Spleen (tissue), 11 donors: ENCODE measurements around the gene APH1A. TPM values are rescaled to one million over a fixed set of nuclear protein-coding genes. Genes with fewer than 3 reads are reported as not detected.

ENCODE experiments used
- DNase-seq: peaks from one replicate; pipeline ENCODE4 v3.0.0-alpha.2; 2020
- H3K27ac ChIP-seq, 8 donors: fragments of 200-600 bp; sonication (generic) in 7 of 8; 1 replicate in 4 of 8; 2 replicates in 4 of 8; pipeline versions ENCODE4 v1.5.0 to v1.8.0; 2016 to 2021; ENCODE audit warnings: inconsistent platforms in 4 of 8, mild to moderate bottlenecking in 4 of 8, moderate library complexity in 1 of 8
- H3K27me3 ChIP-seq, 7 donors: fragments of 200-600 bp; sonication (generic) in 6 of 7; replicated peaks in 1 of 7; 1 replicate in 4 of 7; 2 replicates in 3 of 7; pipeline versions ENCODE4 v1.5.0 to v1.8.0; 2016 to 2021; ENCODE audit warnings: inconsistent platforms in 3 of 7, mild to moderate bottlenecking in 1 of 7
- H3K36me3 ChIP-seq, 6 donors: fragments of 200-600 bp; sonication (generic) in 5 of 6; 1 replicate in 4 of 6; 2 replicates in 2 of 6; pipeline versions ENCODE4 v1.5.0 to v1.8.0; 2016 to 2021; ENCODE audit warnings: inconsistent platforms in 2 of 6
- H3K4me1 ChIP-seq, 6 donors: fragments of 200-600 bp; sonication (generic) in 5 of 6; 1 replicate in 3 of 6; 2 replicates in 3 of 6; pipeline versions ENCODE4 v1.5.0 to v1.8.0; 2016 to 2021; ENCODE audit warnings: inconsistent platforms in 3 of 6
- H3K4me3 ChIP-seq, 8 donors: fragments of 200-600 bp; sonication (generic) in 7 of 8; 1 replicate in 4 of 8; 2 replicates in 4 of 8; pipeline versions ENCODE4 v1.5.0 to v1.8.0; 2016 to 2021; ENCODE audit warnings: inconsistent platforms in 4 of 8, mild to moderate bottlenecking in 4 of 8, moderate library complexity in 2 of 8
- H3K9me3 ChIP-seq, 8 donors: fragments of 200-600 bp; sonication (generic) in 7 of 8; 1 replicate in 4 of 8; 2 replicates in 4 of 8; pipeline versions ENCODE4 v1.5.0 to v1.8.0; 2016 to 2021; ENCODE audit warnings: inconsistent platforms in 4 of 8
- POLR2A ChIP-seq, 3 donors: fragments of 450-650 bp; IDR thresholded peaks; one replicate each; pipeline ENCODE4 v1.5.1; 2017; ENCODE audit warnings: antibody characterized with exemption in 3 of 3, mild to moderate bottlenecking in 1 of 3
- POLR2AphosphoS5 ChIP-seq, 3 donors: sonication (generic); formaldehyde crosslinking; IDR thresholded peaks; one replicate each; pipeline ENCODE4 v1.5.1; 2017; ENCODE audit warnings: antibody characterized with exemption in 3 of 3
- WGBS, 5 donors: extraction: QIAGEN DNeasy Blood & Tissue Kit in 3 of 5; methylation state at CpG; one replicate each; pipeline versions ENCODE4 v1.1.5 to v1.1.7; 2013 to 2018; 5-methylcytosine and 5-hydroxymethylcytosine counted together
- intact Hi-C: fragments of 100-400 bp; cut with DNase I; formaldehyde crosslinking; loops from one replicate; pipeline ENCODE4 v1.15.0; 2023; ENCODE audit warnings: low total_unique reads
- polyA plus RNA-seq, 3 donors: library from polyadenylated mRNA; stranded (reverse); fragments of 200-250 nt; gene quantifications; one replicate each; pipeline ENCODE4 v1.2.1, GENCODE V29; 2013
- total RNA-seq, 7 donors: library from RNA; depleted of rRNA in 3 of 7; stranded (reverse); fragments of >200 nt in 3 of 7; fragmentation: NEBNext Ultra II Directional in 4 of 7; extraction: Animal tissue kit (Norgen Biotek cat#: 25700) in 4 of 7; gene quantifications; one replicate each; pipeline versions ENCODE4 v1.1.0 to v1.2.1, GENCODE V29; 2016 to 2021
- TF ChIP-seq, protein P1 (sequence below), 11 experiments: fragments of 200-600 bp in 7 of 11; fragments of 450-650 bp in 4 of 11; sonication (generic) in 4 of 11; IDR thresholded peaks in 8 of 11; conservative IDR thresholded peaks in 3 of 11; 1 replicate in 7 of 11; 2 replicates in 4 of 11; pipeline versions ENCODE4 v1.4.0 to v1.8.0; 2016 to 2021; ENCODE audit warnings: antibody characterized with exemption in 11 of 11, inconsistent platforms in 4 of 11, mild to moderate bottlenecking in 1 of 11
- donor health status: healthy with polysubstance abuse.
- donor health status: DM: no; HTN: no; CAD: no; lungs with moderate emphysema.
- donor health status: DM: no; HTN: no; CAD: no.
- donor health status: Bipolar disorder and iron deficiency.
- donor health status: healthy.
- donor health status: DM: no; HTN: no; CAD: no.
- donor health status: DM: yes; HTN: yes; CAD: no.

APH1A gene
- total and polyA plus RNA-seq, 10 donors = 72.0 to 186 (median 134) TPM

DNA sequence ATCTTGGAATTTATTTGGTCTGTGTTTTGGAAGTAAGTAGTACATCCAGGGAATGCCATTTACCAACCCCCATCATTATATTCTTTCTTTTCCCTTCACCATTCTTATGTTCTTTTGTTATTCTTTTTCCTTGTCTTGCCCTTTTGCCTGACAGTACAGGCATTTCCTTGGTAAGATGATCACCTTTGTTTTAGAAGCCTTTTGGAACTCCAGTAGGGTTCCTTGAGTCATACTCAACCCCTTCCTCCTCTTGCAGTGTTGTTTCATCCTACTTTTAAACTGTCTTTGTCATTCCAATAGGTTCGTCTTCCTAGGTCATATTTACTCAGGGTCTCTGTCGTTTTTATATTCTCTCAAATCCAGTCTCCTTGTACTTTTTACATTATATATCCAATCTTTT is 34.1 kb upstream of the APH1A start:
- Histone ChIP-seq H3K4me1 (no peaks in the 10 kb centered on the region), H3K9me3 (no peaks in the 10 kb centered on the region), H3K36me3 (peaks cover 0 to 100% (median 51%) of the 10 kb centered on the region in 6 donors), H3K27ac (no peak overlapping the region), H3K4me3 (no peak overlapping the region), H3K27me3 (no peaks in the 10 kb centered on the region)
- DNase-seq = no peak
- 76 to 95% (median 90%) methylated on average over 2 of the region's 2 CpGs for WGBS, 5 donors
- TF ChIP-seq POLR2AphosphoS5 (IDR thresholded peaks at IDR 0.05) = no peak
- TF ChIP-seq POLR2A (IDR thresholded peaks at IDR 0.05) = no peak
- TF ChIP-seq, protein P1, sequence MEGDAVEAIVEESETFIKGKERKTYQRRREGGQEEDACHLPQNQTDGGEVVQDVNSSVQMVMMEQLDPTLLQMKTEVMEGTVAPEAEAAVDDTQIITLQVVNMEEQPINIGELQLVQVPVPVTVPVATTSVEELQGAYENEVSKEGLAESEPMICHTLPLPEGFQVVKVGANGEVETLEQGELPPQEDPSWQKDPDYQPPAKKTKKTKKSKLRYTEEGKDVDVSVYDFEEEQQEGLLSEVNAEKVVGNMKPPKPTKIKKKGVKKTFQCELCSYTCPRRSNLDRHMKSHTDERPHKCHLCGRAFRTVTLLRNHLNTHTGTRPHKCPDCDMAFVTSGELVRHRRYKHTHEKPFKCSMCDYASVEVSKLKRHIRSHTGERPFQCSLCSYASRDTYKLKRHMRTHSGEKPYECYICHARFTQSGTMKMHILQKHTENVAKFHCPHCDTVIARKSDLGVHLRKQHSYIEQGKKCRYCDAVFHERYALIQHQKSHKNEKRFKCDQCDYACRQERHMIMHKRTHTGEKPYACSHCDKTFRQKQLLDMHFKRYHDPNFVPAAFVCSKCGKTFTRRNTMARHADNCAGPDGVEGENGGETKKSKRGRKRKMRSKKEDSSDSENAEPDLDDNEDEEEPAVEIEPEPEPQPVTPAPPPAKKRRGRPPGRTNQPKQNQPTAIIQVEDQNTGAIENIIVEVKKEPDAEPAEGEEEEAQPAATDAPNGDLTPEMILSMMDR (IDR thresholded peaks at IDR 0.05 in 8 of 11, conservative IDR thresholded peaks at IDR 0.05 in 3 of 11) = no peak
- intact Hi-C loops = no loop called here

DNA sequence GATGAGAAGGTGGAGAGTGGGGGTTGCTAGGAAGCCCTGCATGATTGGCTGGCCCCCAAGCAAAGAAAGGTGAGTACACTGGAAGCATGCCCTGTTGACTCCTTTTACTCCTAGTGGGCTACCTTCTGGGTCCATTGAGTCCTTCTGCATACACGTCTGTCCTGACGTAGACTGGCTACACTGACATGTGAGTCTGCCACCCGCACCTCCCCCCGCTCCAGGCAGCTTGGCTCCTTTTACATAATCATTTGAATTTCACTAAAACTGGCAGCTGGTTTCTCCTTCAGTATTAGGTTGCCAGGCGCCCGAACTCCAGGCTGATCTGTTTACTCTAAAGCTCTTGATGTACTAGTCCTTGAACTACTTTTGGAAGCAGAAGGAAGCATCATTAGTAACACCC is 33.5 kb upstream of the APH1A start:
- Histone ChIP-seq H3K27ac (no peak overlapping the region), H3K4me1 (no peaks in the 10 kb centered on the region), H3K9me3 (no peaks in the 10 kb centered on the region), H3K36me3 (peaks cover 0 to 100% (median 51%) of the 10 kb centered on the region in 6 donors), H3K27me3 (no peaks in the 10 kb centered on the region), H3K4me3 (no peak overlapping the region)
- no peak for DNase-seq
- no peak for TF ChIP-seq POLR2A (IDR thresholded peaks at IDR 0.05)
- TF ChIP-seq POLR2AphosphoS5 (IDR thresholded peaks at IDR 0.05) = no peak
- TF ChIP-seq, protein P1 (IDR thresholded peaks at IDR 0.05 in 8 of 11, conservative IDR thresholded peaks at IDR 0.05 in 3 of 11) = no peak
- WGBS, 5 donors = 88 to 97% (median 93%) methylated on average over 6 of the region's 6 CpGs
- intact Hi-C loops = no loop called here

DNA sequence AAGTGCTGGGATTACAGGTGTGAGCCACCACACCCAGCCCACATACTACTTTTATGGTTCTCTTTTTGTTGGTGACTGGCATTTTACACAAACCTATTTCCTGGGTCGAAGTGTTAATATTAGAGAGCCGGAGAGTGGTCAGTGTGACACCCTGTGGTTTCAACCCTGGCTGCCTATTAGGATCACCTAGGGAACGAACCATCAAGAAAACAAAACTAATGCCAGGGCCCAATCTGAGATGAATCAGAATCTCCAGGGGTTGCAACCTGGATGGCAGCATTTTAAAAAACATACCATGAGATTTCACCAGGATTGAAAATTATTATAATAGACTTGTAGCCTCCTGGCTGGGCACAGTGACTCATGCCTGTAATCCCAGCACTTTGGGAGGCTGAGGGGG is 30.9 kb upstream of the APH1A start:
- intact Hi-C loops = no loop called here
- Histone ChIP-seq H3K9me3 (no peaks in the 10 kb centered on the region), H3K36me3 (peaks cover 0 to 100% (median 58%) of the 10 kb centered on the region in 6 donors), H3K27me3 (no peaks in the 10 kb centered on the region), H3K4me3 (no peak overlapping the region), H3K4me1 (peaks cover under 1 to 25% (median 7%) of the 10 kb centered on the region in 6 donors), H3K27ac (no peak overlapping the region)
- TF ChIP-seq POLR2AphosphoS5 (IDR thresholded peaks at IDR 0.05) = no peak
- TF ChIP-seq POLR2A (IDR thresholded peaks at IDR 0.05) = no peak
- TF ChIP-seq, protein P1 (IDR thresholded peaks at IDR 0.05 in 8 of 11, conservative IDR thresholded peaks at IDR 0.05 in 3 of 11) = no peak
- WGBS, 5 donors = 94 to 99% (median 97%) methylated on average over 3 of the region's 3 CpGs
- no peak for DNase-seq

DNA sequence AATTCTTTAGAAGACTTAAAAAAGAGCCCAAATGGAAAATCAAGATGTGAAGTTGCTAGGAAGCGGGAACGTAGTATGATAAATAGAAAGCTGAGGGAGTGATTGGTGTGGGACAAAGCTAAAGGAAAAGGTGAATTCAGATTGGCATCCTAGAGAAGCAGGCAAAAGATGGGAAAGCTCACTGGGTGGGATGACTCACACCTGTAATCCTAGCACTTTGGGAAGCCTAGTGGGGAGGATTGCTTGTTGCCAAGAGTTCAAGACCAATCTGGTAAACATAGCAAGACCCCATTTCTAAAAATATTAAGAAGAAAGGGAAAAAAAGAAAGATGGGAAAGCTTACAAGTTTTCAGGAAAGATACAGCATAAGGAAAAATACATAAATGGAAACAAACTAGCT is 26.7 kb upstream of the APH1A start:
- intact Hi-C loops = no loop called here
- no peak overlapping the region for H3K27ac ChIP-seq
- DNase-seq = no peak
- peaks cover 0 to 57% (median 31%) of the 10 kb centered on the region in 6 donors for H3K36me3 ChIP-seq
- H3K9me3 ChIP-seq = no peaks in the 10 kb centered on the region
- H3K4me1 ChIP-seq = peaks cover 10 to 44% (median 24%) of the 10 kb centered on the region in 6 donors
- 95 to 99% (median 96%) methylated on average over 2 of the region's 2 CpGs for WGBS, 5 donors
- H3K27me3 ChIP-seq = no peaks in the 10 kb centered on the region
- TF ChIP-seq POLR2AphosphoS5 (IDR thresholded peaks at IDR 0.05) (no peak), POLR2A (IDR thresholded peaks at IDR 0.05) (no peak)
- TF ChIP-seq, protein P1 (IDR thresholded peaks at IDR 0.05 in 8 of 11, conservative IDR thresholded peaks at IDR 0.05 in 3 of 11) = no peak
- H3K4me3 ChIP-seq = no peak overlapping the region
